Breast epithelium (tissue), 3 donors: Measurements from ENCODE around the gene AOPEP.

Experiments
- POLR2A ChIP-seq: fragments of 450-650 bp; IDR thresholded peaks from one replicate; pipeline ENCODE4 v1.6.1; 2016; ENCODE audit warnings: antibody characterized with exemption, mild to moderate bottlenecking, moderate library complexity
- POLR2AphosphoS5 ChIP-seq, 3 donors: sonication (generic); formaldehyde crosslinking; IDR thresholded peaks; one replicate each; pipeline ENCODE4 v1.6.1; 2017; ENCODE audit warnings: antibody characterized with exemption in 3 of 3
- TF ChIP-seq, protein P1 (sequence below), 3 donors: fragments of 450-650 bp; IDR thresholded peaks; one replicate each; pipeline ENCODE4 v1.5.1; 2016 to 2017; ENCODE audit warnings: antibody characterized with exemption in 3 of 3, mild to moderate bottlenecking in 3 of 3, moderate library complexity in 3 of 3

DNA sequence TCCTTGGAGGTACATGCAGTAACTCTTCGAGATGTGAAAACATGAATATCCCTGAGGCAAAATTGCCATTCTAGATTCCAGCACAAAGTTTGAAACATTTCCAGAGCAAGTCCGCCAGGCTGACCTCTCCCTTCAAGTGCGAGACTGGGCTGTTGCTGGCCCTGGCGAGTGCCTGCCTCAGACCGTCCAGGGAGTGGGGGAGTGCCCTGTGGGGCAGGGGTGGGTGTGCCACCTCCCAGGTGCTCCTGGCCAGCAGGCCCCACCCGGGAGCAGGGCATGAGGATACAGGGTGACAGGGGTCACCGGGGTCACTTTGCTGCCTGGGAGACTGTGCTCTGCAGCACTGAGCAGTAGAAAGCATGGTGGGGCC lies 199.9 kb downstream of the AOPEP start:
- TF ChIP-seq, protein P1, sequence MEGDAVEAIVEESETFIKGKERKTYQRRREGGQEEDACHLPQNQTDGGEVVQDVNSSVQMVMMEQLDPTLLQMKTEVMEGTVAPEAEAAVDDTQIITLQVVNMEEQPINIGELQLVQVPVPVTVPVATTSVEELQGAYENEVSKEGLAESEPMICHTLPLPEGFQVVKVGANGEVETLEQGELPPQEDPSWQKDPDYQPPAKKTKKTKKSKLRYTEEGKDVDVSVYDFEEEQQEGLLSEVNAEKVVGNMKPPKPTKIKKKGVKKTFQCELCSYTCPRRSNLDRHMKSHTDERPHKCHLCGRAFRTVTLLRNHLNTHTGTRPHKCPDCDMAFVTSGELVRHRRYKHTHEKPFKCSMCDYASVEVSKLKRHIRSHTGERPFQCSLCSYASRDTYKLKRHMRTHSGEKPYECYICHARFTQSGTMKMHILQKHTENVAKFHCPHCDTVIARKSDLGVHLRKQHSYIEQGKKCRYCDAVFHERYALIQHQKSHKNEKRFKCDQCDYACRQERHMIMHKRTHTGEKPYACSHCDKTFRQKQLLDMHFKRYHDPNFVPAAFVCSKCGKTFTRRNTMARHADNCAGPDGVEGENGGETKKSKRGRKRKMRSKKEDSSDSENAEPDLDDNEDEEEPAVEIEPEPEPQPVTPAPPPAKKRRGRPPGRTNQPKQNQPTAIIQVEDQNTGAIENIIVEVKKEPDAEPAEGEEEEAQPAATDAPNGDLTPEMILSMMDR (IDR thresholded peaks at IDR 0.05) = no peak
- no peak for TF ChIP-seq POLR2A
- no peak for TF ChIP-seq POLR2AphosphoS5 (IDR thresholded peaks at IDR 0.05)
